Measurements from ENCODE around the gene AAR2.

DNA sequence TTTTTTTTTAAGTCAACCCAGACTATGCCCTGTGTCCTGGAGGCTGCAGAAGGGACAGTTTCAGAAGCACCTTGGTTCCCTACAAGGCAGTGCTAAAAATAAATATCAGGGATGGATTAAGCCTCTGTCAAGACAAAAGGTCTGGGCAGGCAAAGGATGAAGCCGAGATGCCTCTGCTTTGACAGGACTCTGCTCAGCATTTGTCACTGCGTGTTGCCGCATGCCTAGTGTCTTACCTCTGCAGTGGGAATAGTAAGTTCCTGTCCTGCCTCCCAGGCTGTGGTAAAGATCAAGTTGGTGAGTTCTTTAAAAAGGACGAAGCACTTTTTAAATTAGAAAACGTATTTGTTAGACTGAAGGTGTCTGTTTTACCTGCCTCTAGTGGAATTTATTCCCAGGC, 15.1 kb downstream of the AAR2 start:
- TF ChIP-seq, protein P1, sequence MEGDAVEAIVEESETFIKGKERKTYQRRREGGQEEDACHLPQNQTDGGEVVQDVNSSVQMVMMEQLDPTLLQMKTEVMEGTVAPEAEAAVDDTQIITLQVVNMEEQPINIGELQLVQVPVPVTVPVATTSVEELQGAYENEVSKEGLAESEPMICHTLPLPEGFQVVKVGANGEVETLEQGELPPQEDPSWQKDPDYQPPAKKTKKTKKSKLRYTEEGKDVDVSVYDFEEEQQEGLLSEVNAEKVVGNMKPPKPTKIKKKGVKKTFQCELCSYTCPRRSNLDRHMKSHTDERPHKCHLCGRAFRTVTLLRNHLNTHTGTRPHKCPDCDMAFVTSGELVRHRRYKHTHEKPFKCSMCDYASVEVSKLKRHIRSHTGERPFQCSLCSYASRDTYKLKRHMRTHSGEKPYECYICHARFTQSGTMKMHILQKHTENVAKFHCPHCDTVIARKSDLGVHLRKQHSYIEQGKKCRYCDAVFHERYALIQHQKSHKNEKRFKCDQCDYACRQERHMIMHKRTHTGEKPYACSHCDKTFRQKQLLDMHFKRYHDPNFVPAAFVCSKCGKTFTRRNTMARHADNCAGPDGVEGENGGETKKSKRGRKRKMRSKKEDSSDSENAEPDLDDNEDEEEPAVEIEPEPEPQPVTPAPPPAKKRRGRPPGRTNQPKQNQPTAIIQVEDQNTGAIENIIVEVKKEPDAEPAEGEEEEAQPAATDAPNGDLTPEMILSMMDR (IDR thresholded peaks at IDR 0.05; ENCODE audit: borderline replicate concordance, extremely low read depth, low read length, poor library complexity, severe bottlenecking): no peak
- TF ChIP-seq EZH2 (IDR thresholded peaks at IDR 0.05; ENCODE audit: borderline replicate concordance, low read depth, low read length, severe bottlenecking): no peak

Measured in DND-41 (cell line).